Measurements from ENCODE around the gene KCNC4. TPM values are rescaled to one million over a fixed set of nuclear protein-coding genes. Genes with fewer than 3 reads are reported as not detected.

The KCNC4 gene
- total RNA-seq, 4 donors from 2014 or later = 4.8 to 9.4 (median 7.7) TPM

DNA sequence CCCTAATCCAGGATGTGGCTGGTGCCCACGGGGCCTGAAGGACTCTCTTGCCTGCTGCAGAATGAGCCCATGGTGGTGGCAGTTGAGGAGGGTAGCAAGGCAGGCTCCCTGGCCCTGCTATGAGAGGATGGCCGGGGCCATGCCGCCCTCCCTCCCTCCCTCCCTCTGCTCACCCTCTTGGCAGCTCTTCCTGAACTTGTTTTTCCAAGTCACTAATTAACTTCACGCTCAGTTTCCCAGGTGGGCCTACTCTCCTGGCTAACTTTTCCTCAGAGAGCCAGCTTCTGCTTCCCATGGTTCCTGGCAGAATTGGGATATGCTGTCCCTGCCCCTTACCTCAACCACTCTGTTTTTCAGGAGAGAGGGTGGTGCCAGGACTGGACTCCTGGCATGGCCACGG is 10.2 kb downstream of the KCNC4 start:
- no peak for DNase-seq (ENCODE audit: low spot score in 2 of 2)
- intact Hi-C loops (cut with DNase I; ENCODE audit: low total_unique reads) = no loop called here
- WGBS, 2 donors = 78 to 84% methylated on average over 5 of the region's 5 CpGs
- no peak overlapping the region for H3K4me3 ChIP-seq (ENCODE audit: low read depth, poor library complexity, severe bottlenecking)
- no peak for TF ChIP-seq POLR2A (IDR thresholded peaks at IDR 0.05)
- TF ChIP-seq, protein P1, sequence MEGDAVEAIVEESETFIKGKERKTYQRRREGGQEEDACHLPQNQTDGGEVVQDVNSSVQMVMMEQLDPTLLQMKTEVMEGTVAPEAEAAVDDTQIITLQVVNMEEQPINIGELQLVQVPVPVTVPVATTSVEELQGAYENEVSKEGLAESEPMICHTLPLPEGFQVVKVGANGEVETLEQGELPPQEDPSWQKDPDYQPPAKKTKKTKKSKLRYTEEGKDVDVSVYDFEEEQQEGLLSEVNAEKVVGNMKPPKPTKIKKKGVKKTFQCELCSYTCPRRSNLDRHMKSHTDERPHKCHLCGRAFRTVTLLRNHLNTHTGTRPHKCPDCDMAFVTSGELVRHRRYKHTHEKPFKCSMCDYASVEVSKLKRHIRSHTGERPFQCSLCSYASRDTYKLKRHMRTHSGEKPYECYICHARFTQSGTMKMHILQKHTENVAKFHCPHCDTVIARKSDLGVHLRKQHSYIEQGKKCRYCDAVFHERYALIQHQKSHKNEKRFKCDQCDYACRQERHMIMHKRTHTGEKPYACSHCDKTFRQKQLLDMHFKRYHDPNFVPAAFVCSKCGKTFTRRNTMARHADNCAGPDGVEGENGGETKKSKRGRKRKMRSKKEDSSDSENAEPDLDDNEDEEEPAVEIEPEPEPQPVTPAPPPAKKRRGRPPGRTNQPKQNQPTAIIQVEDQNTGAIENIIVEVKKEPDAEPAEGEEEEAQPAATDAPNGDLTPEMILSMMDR (IDR thresholded peaks at IDR 0.05) = no peak

DNA sequence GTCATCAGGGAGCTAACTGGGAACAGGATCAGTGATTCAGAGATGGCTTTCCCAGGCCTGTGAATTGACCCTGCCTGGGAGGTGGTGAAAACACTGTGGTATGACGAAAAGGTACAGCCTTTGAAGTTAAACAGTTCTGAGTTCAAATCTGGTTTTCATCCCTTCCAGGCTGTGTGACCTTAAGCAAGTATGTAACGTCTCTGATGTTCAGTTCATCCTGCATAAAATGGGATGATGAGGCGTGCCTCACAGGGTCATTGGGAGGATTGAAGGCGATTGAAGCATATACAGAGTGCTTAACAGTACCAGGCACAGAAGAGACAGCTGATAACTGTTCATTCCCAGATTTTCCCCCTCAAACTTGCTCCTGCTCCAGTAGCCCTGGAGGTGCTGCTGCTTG is 11.0 kb downstream of the KCNC4 start:
- no peak overlapping the region for H3K4me3 ChIP-seq (ENCODE audit: low read depth, poor library complexity, severe bottlenecking)
- WGBS, 2 donors = 93 to 94% methylated on average over 4 of the region's 4 CpGs
- intact Hi-C loops (cut with DNase I; ENCODE audit: low total_unique reads) = no loop called here
- DNase-seq (ENCODE audit: low spot score in 2 of 2) = no peak
- no peak for TF ChIP-seq POLR2A (IDR thresholded peaks at IDR 0.05)
- TF ChIP-seq, protein P1 (IDR thresholded peaks at IDR 0.05) = no peak

DNA sequence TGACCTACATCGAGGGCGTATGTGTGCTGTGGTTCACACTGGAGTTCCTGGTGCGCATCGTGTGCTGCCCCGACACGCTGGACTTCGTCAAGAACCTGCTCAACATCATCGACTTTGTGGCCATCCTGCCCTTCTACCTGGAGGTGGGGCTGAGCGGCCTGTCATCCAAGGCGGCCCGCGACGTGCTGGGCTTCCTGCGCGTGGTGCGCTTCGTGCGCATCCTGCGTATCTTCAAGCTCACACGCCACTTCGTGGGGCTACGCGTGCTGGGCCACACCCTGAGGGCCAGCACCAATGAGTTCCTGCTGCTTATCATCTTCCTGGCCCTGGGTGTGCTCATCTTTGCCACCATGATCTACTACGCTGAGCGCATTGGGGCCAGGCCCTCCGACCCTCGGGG is 13.0 kb downstream of the KCNC4 start:
- TF ChIP-seq, protein P1 (IDR thresholded peaks at IDR 0.05) = no peak
- TF ChIP-seq POLR2A (IDR thresholded peaks at IDR 0.05) = no peak
- no peak for DNase-seq (ENCODE audit: low spot score in 2 of 2)
- H3K4me3 ChIP-seq (ENCODE audit: low read depth, poor library complexity, severe bottlenecking) = no peak overlapping the region
- intact Hi-C loops (cut with DNase I; ENCODE audit: low total_unique reads) = no loop called here
- WGBS, 2 donors = 95 to 97% methylated on average over 26 to 27 of the region's 27 CpGs

DNA sequence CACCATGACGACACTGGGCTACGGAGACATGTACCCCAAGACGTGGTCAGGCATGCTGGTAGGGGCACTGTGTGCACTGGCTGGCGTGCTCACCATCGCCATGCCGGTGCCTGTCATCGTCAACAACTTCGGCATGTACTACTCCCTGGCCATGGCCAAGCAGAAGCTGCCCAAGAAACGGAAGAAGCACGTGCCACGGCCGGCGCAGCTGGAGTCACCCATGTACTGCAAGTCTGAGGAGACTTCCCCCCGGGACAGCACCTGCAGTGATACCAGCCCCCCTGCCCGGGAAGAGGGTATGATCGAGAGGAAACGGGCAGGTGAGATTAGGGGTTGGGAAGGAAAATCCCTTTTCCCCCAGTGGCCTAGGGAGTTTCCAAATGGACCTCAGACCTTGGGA is 13.5 kb downstream of the KCNC4 start:
- DNase-seq (ENCODE audit: low spot score in 2 of 2) = no peak
- intact Hi-C loops (cut with DNase I; ENCODE audit: low total_unique reads) = no loop called here
- H3K4me3 ChIP-seq (ENCODE audit: low read depth, poor library complexity, severe bottlenecking) = no peak overlapping the region
- WGBS, 2 donors = 94 to 95% methylated on average over 16 to 17 of the region's 17 CpGs
- no peak for TF ChIP-seq POLR2A (IDR thresholded peaks at IDR 0.05)
- TF ChIP-seq, protein P1 (IDR thresholded peaks at IDR 0.05) = no peak

DNA sequence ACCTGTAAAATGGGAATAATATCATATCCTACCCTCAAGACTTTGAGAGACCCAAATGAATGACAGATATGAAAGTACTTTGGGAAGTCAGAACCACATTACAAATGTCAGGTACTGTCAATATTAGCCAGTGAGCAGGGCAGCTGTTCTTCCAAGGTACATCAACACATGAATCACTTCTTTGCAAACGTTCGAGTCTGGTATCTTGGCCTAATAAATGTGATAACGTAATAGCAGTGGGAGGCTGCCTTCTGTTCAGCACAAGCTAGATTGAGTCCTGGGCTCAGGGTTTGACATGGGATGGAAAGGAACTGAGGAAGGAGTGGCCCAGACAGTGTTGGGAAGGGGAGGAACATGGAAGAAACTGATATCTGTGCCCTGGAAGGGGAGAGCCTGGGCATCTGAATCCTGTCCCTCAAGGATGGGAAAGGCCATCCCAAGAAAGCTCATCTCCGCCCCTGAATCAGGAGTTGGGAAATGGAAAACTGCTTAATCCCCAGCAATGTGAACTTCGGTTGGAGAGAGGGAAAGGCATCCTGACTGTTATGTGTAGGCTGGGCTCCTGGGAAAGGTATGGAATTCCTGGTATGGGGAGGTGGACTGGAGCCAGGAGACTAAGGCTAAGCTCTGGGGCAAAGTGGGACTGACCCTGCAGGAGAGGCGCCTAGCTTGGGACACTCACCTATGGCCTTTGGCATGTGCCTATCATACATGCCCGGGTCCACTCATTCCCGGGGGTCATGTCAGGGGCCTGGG is 14.3 kb downstream of the KCNC4 start:
- TF ChIP-seq, protein P1 (IDR thresholded peaks at IDR 0.05) = no peak
- no peak for TF ChIP-seq POLR2A (IDR thresholded peaks at IDR 0.05)
- WGBS, 2 donors = 80 to 88% methylated on average over 8 of the region's 8 CpGs
- no peak for DNase-seq (ENCODE audit: low spot score in 2 of 2)
- intact Hi-C loops (cut with DNase I; ENCODE audit: low total_unique reads) = no loop called here
- H3K4me3 ChIP-seq (ENCODE audit: low read depth, poor library complexity, severe bottlenecking) = no peak overlapping the region

DNA sequence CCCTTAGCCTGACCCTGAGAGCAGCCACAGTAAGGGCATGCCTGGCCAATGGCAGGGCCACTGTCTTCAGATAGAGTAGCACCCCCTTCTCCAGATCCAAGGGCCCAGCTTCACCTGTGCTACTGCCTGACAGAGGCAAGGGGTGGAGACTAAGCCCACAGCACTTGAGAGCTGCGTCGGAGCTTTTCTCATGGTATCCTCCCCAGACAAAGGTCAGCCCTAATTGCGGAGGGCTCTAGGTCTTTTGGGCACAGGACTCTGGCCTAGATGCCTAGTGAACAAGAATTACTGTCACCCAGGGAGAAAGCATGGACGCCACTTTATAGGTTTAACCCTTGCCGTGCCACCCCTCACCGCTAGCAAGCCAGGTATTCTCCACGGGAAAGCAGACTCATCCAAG is 15.1 kb downstream of the KCNC4 start:
- DNase-seq (ENCODE audit: low spot score in 2 of 2) = no peak
- H3K4me3 ChIP-seq (ENCODE audit: low read depth, poor library complexity, severe bottlenecking) = no peak overlapping the region
- intact Hi-C loops (cut with DNase I; ENCODE audit: low total_unique reads) = no loop called here
- no peak for TF ChIP-seq POLR2A (IDR thresholded peaks at IDR 0.05)
- TF ChIP-seq, protein P1 (IDR thresholded peaks at IDR 0.05) = no peak
- WGBS, 2 donors = 67 to 82% methylated on average over 5 to 7 of the region's 7 CpGs
